Tibial artery (tissue), 4 donors: ENCODE measurements around the gene ETAA1.

Experiments
- DNase-seq, 2 donors: peaks; one replicate each; pipeline ENCODE4 v3.0.0-alpha.2; 2019
- H3K27ac ChIP-seq, 2 donors: fragments of 200-600 bp; sonication (generic) in 1 of 2; 1 replicate in 1 of 2; 2 replicates in 1 of 2; pipeline ENCODE4 v1.5.1; 2018 to 2019; ENCODE audit warnings: mild to moderate bottlenecking in 1 of 2
- H3K27me3 ChIP-seq, 2 donors: fragments of 200-600 bp; sonication (generic) in 1 of 2; one replicate each; pipeline versions ENCODE4 v1.5.1 to v1.6.0; 2016 to 2019
- H3K36me3 ChIP-seq, 3 donors: fragments of 200-600 bp; sonication (generic) in 2 of 3; one replicate each; pipeline ENCODE4 v1.5.1; 2016 to 2019; ENCODE audit warnings: mild to moderate bottlenecking in 2 of 3
- H3K4me1 ChIP-seq, 4 donors: fragments of 200-600 bp; sonication (generic) in 2 of 4; 1 replicate in 3 of 4; 2 replicates in 1 of 4; pipeline ENCODE4 v1.5.1; 2016 to 2019
- H3K4me3 ChIP-seq, 2 donors: fragments of 200-600 bp; sonication (generic) in 1 of 2; 1 replicate in 1 of 2; 2 replicates in 1 of 2; pipeline ENCODE4 v1.5.1; 2018 to 2019; ENCODE audit warnings: mild to moderate bottlenecking in 2 of 2
- H3K9me3 ChIP-seq, 3 donors: fragments of 200-600 bp; sonication (generic) in 1 of 3; one replicate each; pipeline ENCODE4 v1.5.1; 2016 to 2019
- intact Hi-C: fragments of 100-400 bp; cut with DNase I; formaldehyde crosslinking; loops from one replicate; pipeline ENCODE4 v1.15.0; 2023; ENCODE audit warnings: low total_unique reads
- TF ChIP-seq, protein P1 (sequence below), 2 experiments: fragments of 200-600 bp in 1 of 2; fragments of 450-650 bp in 1 of 2; IDR thresholded peaks; one replicate each; pipeline ENCODE4 v1.5.1; 2017 to 2019; ENCODE audit warnings: antibody characterized with exemption in 2 of 2, mild to moderate bottlenecking in 1 of 2, moderate library complexity in 1 of 2

ETAA1 gene

DNA sequence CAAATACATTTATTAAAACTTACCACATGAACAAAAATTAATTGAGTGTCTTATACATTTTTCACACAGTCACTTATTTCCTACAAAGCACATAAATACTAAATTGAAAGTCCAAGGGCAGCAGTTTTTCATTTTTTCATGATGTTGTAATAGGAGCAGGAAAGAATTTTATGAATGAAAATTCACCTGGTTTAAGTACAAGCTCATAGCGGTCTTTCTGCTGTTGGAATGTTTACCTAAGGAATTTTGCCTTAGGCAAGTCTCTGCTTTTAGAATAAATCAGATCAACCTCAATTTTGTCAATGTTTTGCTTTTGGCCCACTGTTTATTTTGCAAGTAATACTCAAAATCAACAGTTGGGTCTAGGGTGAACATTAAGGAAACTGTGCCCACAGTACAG is 40.0 kb downstream of the ETAA1 start:
- no peaks in the 10 kb centered on the region for H3K27me3 ChIP-seq
- H3K9me3 ChIP-seq, result no peaks in the 10 kb centered on the region
- H3K4me3 ChIP-seq, result no peak overlapping the region
- intact Hi-C loops, result no loop called here
- no peak for DNase-seq
- TF ChIP-seq, protein P1, sequence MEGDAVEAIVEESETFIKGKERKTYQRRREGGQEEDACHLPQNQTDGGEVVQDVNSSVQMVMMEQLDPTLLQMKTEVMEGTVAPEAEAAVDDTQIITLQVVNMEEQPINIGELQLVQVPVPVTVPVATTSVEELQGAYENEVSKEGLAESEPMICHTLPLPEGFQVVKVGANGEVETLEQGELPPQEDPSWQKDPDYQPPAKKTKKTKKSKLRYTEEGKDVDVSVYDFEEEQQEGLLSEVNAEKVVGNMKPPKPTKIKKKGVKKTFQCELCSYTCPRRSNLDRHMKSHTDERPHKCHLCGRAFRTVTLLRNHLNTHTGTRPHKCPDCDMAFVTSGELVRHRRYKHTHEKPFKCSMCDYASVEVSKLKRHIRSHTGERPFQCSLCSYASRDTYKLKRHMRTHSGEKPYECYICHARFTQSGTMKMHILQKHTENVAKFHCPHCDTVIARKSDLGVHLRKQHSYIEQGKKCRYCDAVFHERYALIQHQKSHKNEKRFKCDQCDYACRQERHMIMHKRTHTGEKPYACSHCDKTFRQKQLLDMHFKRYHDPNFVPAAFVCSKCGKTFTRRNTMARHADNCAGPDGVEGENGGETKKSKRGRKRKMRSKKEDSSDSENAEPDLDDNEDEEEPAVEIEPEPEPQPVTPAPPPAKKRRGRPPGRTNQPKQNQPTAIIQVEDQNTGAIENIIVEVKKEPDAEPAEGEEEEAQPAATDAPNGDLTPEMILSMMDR (IDR thresholded peaks at IDR 0.05), result no peak
- H3K36me3 ChIP-seq, result no peaks in the 10 kb centered on the region
- no peaks in the 10 kb centered on the region for H3K4me1 ChIP-seq
- no peak overlapping the region for H3K27ac ChIP-seq

DNA sequence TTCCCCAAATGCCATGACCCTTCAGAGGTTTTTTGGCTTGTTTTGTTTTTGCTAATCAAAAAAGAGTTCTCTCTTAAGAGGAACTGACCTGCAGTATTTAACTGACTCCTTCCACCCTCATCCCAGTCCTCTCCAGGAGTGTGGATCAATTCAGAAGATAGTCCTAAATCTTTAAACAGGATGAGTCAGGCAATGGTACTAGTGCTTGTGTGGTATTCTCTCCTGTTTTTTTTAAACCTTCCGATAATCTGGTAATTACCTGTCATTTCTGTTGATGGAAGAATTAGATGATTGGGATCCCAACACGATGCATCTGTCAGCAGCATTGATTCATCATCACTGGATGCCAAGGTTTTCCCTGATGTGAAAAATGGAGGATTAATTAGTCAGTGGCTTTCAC is 41.2 kb downstream of the ETAA1 start:
- no peaks in the 10 kb centered on the region for H3K4me1 ChIP-seq
- no peaks in the 10 kb centered on the region for H3K36me3 ChIP-seq
- H3K9me3 ChIP-seq, result peaks cover 0 to under 1% (median 0%) of the 10 kb centered on the region in 3 donors
- no peak for DNase-seq
- H3K27me3 ChIP-seq, result no peaks in the 10 kb centered on the region
- H3K27ac ChIP-seq, result no peak overlapping the region
- intact Hi-C loops, result no loop called here
- TF ChIP-seq, protein P1 (IDR thresholded peaks at IDR 0.05), result no peak
- no peak overlapping the region for H3K4me3 ChIP-seq

DNA sequence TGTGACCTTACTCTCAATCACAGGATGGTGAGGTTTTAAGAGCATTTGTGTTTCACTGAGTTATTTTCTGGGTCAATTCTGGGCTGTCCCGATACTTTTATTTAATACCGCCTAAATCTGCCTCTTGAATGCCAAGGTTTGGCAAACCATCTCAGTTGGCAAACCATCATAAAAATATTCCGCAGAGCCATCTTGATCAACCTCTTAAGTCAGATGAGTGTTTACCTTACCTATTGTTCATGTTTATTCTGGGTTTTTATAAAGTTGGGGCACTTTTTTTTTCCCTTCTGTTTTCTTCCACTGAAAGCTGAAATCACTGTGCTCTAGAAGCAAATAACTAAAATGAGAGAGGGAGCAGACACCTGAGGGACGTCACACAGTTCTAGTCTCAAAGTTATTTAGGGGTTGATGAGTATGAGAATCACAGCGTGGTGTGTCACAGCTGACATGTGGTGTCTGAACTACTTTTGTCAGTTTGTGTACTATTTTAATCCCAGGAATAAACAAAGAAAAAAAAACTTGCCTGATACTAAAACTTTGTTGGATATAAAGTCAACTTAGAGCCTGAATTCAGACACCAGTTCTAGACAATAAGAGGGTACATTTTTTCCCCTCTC is 48.6 kb downstream of the ETAA1 start:
- TF ChIP-seq, protein P1 (IDR thresholded peaks at IDR 0.05), result no peak
- no peaks in the 10 kb centered on the region for H3K36me3 ChIP-seq
- H3K27ac ChIP-seq, result no peak overlapping the region
- intact Hi-C loops, result loop anchor here (5.0 kb wide), 1 partner anchor 153 kb away; no protein-coding TSS in a partner anchor
- H3K4me3 ChIP-seq, result no peak overlapping the region
- no peaks in the 10 kb centered on the region for H3K27me3 ChIP-seq
- DNase-seq, result no peak
- H3K9me3 ChIP-seq, result peaks cover 0 to 5% (median 0%) of the 10 kb centered on the region in 3 donors
- no peaks in the 10 kb centered on the region for H3K4me1 ChIP-seq

DNA sequence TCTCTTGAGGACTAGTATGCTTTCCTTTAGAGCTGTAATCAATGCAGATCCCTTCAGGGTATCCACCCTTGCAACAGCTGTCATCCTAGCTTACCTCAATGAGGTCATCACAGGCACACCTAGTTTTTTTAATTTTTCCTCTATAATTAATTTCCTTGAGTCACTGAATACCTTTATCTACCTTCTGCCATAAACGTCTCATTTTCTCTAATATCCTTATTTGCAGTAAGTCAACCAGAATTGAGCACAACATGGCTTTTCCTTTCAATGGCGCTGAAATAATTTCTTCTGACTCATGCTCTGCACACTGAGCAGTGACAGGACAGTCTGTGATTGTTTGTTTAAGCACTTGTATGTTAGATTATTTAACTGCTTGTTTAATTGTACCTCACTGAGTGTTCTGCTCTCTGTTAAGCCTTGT is 49.4 kb downstream of the ETAA1 start:
- no peaks in the 10 kb centered on the region for H3K27me3 ChIP-seq
- TF ChIP-seq, protein P1 (IDR thresholded peaks at IDR 0.05), result no peak
- no peak overlapping the region for H3K4me3 ChIP-seq
- H3K27ac ChIP-seq, result no peak overlapping the region
- DNase-seq, result no peak
- H3K36me3 ChIP-seq, result no peaks in the 10 kb centered on the region
- intact Hi-C loops, result loop anchor here (5.0 kb wide), 1 partner anchor 154 kb away; no protein-coding TSS in a partner anchor
- no peaks in the 10 kb centered on the region for H3K4me1 ChIP-seq
- peaks cover 0 to 5% (median 0%) of the 10 kb centered on the region in 3 donors for H3K9me3 ChIP-seq

DNA sequence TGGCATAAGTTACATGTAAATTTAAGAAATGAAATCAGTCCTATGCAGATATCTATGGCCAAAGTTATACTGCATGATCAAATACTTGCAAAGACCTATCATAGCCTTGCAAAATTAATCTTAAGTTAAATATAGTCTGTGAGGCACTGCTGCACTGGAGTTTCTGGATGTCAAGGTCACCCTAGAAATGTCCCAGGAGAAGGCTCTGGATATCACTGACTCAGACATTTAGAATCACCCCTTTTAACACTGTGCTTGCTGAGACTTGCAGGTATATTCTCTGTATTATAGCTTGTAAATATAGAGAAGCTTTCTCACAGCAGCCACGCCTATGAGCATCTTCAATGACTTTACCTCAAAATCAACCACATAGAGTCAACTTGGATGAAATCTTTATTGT is 51.5 kb downstream of the ETAA1 start:
- intact Hi-C loops, result loop anchor here (5.0 kb wide), 1 partner anchor 156 kb away; no protein-coding TSS in a partner anchor
- Histone ChIP-seq H3K4me1 (no peaks in the 10 kb centered on the region), H3K4me3 (no peak overlapping the region), H3K9me3 (peaks cover 0 to 2% (median 0%) of the 10 kb centered on the region in 3 donors), H3K36me3 (no peaks in the 10 kb centered on the region), H3K27ac (no peak overlapping the region), H3K27me3 (no peaks in the 10 kb centered on the region)
- DNase-seq, result no peak
- TF ChIP-seq, protein P1 (IDR thresholded peaks at IDR 0.05), result no peak
